Uterus (tissue), 2 donors: ENCODE data around the gene CD7.
"Not testable (repeated sequence)": the region's sequence is repeated elsewhere in the genome, so short reads cannot be mapped to it uniquely, and the experiment has no call there.

Experiments
- CTCF ChIP-seq, 4 experiments: fragments of 200-600 bp in 2 of 4; fragments of 450-650 bp in 2 of 4; sonication (generic) in 2 of 4; IDR thresholded peaks; one replicate each; pipeline ENCODE4 v1.5.1; 2016 to 2019; ENCODE audit warnings: antibody characterized with exemption in 4 of 4, mild to moderate bottlenecking in 2 of 4, moderate library complexity in 1 of 4
- POLR2A ChIP-seq, 2 donors: fragments of 450-650 bp; IDR thresholded peaks; one replicate each; pipeline ENCODE4 v1.6.1; 2016; ENCODE audit warnings: antibody characterized with exemption in 2 of 2, mild to moderate bottlenecking in 1 of 2, moderate library complexity in 1 of 2

- not testable (repeated sequence) for TF ChIP-seq POLR2A, CTCF (IDR thresholded peaks at IDR 0.05)
Observed at GRCh38 chr17:82347994-82348393, 30.6 kb upstream of the CD7 start.
